HG02943 (cell line): Measurements from ENCODE around the gene GRM2.

ENCODE experiments used
- ATAC-seq: cut with Tn5 transposase; IDR thresholded peaks from one replicate; pipeline ENCODE4 v1.9.1; 2021; ENCODE audit warnings: mild to moderate bottlenecking, low read depth, moderate library complexity; ENCODE audit not compliant: unreplicated experiment

The GRM2 gene

GRCh38 chr3:51703761-51704510, 2.9 kb upstream of the GRM2 start:
- no peak for ATAC-seq

GRCh38 chr3:51704511-51704950, 2.3 kb upstream of the GRM2 start:
- no peak for ATAC-seq

DNA sequence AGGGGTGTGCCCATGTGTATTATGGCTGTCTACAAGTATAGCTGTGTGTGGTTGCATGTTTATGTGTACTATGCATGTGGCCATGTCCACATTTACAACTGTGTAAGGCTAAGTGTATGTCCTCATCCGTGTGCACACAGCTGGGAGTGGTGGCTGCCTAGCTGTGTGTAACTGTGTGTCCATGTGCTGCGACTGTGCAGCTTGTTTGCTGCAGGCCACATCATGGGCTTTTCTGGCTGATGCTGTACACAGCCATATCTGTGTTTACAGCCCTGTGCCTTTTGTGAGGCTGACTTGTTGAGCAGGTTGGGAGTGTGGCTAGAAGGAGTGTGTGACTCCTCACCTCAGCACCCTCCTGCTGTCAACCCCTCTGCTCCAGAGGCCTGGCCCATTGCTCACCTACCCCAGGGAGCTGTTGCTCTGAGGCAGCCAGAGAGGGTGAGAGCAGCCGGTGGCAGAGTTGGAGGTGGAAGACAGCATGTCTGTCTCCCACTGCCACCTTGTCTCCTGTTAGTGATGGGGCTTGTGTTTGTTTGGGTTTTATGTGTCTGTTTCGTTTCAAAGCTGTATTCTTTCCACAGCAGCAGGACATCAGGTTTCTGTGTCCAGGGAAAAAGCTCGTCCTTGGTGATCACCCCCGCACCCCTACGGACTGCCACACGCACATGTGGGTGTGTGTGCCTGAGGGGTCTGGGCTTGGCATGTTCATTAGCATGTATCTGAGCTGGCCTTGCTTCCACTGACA, 1.4 kb upstream of the GRM2 start:
- ATAC-seq, result no peak

DNA sequence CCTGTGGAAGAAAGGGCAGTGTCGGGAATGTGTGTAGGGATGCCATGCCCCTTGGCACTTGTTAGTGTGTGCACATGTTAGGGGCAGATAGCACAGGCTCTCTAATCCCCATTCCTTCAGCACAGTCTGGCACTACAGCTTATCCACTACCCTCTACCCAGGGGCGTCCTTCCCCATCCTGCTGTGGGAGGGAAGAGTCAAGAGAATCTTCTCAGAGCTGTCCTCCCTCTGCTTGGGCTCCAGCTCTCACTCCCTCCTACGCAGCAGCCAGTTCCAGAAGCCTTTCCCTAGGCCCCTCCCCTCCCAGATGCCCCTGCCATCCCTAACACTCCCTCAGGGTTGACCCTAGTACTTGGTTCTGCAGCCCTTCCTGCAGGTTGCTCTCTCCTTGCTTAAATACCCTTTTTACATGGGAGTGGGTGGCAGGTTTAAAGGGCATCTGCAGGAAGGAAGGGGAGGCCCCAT, 815 bp upstream of the GRM2 start:
- no peak for ATAC-seq

DNA sequence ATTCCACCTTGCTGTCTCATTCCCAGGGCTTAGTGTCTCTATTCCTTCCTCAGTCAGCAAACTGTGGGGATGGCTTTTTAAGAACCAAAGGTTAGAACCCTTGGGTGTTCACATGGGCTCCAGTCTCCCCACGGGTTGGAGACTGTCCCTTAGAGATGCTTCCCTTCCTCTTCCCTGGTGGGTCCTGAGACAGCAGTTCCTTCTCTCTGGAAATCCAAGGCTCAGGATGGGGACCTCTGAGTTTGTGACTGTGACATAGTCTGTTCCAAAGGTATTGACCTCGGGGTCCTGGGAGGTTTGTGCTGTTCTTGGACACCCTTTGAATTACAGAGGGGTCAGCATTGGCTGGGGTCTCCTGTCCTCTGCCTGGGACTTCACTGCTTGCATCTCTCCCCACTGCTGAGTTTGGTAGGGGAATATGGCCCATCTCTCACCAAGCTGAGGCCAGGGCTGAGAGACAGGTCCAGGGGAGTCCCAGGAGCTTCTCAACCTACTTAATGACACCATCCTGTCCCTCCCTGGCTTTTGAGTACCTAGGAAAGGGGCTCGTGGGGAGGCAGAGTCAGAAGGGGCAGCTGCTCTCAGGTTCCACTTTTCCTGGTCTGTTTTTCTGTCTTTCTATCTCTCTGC, 1.5 kb downstream of the GRM2 start:
- no peak for ATAC-seq

DNA sequence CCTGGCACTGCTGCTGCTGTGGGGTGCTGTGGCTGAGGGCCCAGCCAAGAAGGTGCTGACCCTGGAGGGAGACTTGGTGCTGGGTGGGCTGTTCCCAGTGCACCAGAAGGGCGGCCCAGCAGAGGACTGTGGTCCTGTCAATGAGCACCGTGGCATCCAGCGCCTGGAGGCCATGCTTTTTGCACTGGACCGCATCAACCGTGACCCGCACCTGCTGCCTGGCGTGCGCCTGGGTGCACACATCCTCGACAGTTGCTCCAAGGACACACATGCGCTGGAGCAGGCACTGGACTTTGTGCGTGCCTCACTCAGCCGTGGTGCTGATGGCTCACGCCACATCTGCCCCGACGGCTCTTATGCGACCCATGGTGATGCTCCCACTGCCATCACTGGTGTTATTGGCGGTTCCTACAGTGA, 2.1 kb downstream of the GRM2 start:
- ATAC-seq, result no peak

- ATAC-seq, result no peak
Measured at GRCh38 chr3:51709675-51710074, 2.8 kb downstream of the GRM2 start.

DNA sequence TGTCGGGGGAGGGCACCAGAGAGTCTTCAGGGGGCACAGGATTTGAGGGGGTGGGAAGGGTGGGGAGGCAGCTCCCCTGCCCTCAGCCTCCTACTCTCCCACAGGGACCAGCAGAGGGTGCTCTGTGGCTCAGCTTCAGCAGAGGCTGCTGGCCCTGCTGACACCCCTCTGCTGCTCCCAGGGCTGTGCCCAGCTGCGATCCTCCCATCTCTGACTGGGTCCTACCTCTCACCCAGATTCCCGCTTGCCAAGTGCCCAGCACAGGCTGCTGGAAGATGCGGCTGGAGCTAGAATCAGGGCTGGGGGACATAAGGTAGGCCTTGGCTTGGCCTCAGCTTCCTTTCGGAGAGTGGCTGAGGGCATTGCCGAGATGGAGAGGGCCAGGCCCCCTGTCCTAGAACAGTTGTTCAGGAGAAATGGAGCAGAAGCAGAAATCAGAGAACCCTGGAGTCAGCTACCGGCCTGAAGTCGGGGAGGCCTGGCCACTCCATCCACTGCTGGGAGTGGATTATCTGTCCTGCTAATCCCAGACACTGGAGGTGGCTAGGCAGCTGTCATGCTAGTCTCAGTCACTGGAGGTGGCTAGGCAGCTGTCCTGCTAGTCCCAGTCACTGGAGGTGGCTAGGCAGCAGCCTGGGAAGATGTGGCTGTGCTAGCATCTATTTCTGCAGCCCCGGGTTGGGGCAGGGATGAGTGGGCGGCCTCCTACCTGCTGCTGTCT, 3.9 kb downstream of the GRM2 start:
- ATAC-seq, result no peak

DNA sequence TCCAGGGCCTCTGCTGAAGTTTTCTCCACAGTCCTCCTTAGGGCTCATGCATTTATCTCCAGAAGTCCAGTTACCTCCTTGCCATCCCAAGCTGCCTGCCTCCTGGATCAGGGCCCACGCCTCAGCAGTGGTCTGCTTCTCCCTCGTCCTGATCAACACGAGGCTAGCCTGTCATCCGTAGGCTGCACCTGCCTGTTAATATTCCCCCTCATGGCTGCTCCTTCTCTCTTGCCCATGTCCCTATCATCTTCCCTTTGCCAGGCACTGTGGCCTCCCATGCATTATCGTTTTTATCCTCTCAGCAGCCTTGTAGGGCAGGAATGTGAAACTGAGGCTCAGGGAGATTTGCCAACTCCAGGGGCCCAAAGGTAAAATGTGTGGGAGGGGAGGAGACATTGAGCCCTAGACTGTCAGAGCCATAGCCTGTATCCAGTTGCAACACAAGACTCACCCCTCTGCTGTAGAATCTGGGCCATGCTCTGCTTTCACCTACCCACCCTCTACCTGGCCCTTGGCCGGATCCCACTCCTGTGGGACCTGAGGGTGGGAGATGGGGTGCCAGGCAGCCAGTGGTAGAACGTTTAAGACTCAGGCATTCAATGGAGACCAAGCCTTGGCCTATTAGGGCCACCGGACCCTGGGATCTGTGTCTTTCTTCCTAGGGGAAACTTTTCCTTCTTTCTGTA, 4.6 kb downstream of the GRM2 start:
- no peak for ATAC-seq

- no peak for ATAC-seq
Measured at GRCh38 chr3:51712038-51712420, 5.2 kb downstream of the GRM2 start.

- ATAC-seq, result no peak
Measured at GRCh38 chr3:51712511-51712931, 5.7 kb downstream of the GRM2 start.

- no peak for ATAC-seq
Measured at GRCh38 chr3:51712963-51713362, 6.1 kb downstream of the GRM2 start.

DNA sequence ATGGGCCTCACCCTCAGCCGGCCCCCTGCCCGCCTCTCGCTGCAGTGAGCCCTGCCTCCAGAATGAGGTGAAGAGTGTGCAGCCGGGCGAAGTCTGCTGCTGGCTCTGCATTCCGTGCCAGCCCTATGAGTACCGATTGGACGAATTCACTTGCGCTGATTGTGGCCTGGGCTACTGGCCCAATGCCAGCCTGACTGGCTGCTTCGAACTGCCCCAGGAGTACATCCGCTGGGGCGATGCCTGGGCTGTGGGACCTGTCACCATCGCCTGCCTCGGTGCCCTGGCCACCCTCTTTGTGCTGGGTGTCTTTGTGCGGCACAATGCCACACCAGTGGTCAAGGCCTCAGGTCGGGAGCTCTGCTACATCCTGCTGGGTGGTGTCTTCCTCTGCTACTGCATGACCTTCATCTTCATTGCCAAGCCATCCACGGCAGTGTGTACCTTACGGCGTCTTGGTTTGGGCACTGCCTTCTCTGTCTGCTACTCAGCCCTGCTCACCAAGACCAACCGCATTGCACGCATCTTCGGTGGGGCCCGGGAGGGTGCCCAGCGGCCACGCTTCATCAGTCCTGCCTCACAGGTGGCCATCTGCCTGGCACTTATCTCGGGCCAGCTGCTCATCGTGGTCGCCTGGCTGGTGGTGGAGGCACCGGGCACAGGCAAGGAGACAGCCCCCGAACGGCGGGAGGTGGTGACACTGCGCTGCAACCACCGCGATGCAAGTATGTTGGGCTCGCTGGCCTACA, 8.5 kb downstream of the GRM2 start:
- no peak for ATAC-seq

- ATAC-seq, result no peak
Measured at GRCh38 chr3:51715977-51716294, 9.1 kb downstream of the GRM2 start.

DNA sequence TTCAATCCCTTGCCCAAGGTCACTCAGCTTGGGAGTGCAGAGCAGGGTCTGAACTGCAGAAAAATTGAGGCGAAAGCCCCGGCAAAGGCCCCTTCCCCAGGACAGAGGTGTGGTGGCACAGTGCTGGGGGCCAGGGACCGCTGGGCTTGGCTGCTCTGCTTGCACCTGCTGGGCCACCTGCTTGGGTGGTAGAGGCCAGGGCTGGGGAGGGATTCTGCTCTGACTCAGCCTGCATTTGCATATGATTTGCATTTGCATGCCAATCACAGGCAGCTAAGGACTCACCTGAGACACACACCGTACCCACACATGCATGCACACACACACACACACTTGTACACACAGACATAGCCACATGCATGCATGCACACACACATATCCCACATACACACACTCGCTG, 9.9 kb downstream of the GRM2 start:
- no peak for ATAC-seq

- no peak for ATAC-seq
Measured at GRCh38 chr3:51717446-51717845, 10.6 kb downstream of the GRM2 start.

DNA sequence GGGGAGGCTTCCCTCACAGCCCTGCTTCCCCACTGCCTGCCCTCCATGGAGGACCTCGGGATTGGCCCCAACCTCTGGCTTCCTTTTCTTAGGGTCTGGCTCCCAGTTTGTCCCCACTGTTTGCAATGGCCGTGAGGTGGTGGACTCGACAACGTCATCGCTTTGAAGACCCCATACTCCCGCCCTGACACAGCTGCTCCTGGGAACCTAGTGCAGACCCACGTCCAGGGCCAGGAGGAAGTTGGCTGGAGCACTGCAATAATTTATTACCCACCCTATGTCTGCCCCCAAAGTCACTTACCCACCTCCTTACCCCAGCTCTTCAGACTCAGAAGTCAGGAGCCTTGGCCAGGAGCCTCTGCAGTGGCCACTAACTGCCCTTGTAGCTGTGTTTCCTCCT, 11.1 kb downstream of the GRM2 start:
- ATAC-seq, result no peak

DNA sequence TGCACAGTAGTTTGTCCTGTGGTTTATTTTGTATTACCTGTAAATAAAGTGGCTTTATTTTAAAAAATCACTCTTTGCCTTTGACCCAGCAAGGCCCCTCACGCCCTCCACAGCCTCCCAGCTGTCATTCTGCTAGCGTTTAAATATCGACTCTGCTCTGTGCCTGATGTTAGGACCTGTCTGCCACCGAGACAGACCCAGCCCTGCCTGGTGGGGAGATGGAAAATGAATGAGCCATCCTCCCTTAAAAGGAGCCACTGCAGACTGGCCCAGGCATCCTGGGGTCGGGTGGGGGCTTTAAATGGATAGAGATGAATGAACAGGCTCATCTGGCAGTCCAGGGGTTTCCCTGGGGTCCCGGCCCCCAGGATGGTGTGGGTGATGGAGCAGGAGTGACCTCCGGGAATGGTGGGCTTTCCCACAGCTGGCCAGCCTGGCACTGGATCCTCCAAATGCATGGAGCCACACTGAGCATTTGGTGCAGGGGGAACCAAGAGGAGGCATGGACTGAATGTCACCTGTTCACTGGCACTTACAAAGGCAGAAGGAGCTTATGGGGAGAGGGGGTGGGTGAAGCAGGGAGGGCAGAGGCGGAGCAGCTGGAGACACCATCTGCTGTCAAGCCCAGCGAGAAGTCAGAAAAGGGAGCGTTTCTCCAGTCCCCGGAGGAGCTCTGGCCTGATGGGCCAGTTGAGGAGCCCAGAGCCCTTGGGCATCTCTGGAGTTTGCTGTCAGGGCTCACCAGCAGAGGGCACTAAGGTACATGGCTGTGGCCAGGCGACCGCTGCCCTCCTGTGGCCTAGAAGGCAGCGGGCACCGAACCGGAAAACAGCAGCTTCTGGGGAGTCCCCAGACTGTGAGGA, 11.9 kb downstream of the GRM2 start:
- peak; percentile 65 for ATAC-seq
